Measurements from ENCODE around the gene TMEM132C.

TMEM132C gene

DNA sequence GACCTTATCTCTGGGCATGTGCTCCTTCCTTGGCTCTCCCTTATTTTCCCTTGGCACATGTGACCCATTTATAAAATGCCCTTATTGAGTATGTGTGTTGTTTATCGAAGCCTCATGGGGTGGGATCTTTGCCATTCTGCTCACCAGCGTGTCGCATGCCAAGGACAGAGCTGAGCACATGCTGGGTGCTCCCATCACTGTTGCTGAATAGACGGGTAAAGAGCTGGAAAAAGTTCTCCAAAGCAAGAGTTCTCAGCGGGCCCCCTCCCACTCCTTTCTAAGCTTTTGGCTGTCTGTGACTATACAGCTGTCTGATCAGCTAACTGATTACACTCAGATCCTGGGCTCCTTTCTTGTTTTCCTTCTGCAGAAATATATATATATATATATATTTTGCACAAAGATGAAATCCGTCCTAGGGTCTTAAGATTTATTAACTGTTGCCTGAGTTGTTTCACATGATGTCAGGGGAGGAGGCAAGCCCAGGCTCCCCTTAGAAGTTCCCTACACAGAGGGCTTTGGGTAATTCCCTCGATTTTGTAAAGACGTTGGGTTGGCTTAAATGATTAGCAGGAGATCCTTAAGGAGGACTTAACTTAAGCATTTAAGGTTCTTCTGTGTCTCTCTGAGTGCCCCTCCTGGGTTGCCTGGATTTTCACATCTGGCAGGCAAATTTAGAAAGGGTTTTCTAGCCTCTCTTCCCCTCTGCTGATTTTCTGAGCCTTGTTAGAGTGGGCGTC lies 71.6 kb downstream of the TMEM132C start:
- DNase-seq (ENCODE audit: low spot score): no peak

DNA sequence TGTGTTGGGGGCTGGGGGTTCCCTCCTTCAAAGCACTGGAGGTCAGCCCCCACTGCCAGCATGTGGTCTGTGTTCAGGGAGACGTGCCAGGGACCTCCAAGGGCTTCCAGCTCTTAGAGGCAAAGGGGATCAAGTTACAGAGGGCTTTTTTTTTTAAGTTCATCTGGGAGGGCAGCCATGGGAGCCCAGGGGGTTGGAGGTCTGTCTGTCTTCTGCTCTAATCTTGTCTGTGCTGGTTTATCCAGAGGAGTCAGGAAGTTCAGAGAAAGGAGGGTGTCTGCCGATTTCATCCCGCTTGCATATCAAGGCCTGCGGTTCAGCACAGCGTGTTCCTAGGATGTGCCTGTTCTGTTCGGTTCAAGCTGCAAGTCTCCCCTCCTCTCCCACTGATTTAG lies 72.2 kb downstream of the TMEM132C start:
- DNase-seq (ENCODE audit: low spot score): no peak

DNA sequence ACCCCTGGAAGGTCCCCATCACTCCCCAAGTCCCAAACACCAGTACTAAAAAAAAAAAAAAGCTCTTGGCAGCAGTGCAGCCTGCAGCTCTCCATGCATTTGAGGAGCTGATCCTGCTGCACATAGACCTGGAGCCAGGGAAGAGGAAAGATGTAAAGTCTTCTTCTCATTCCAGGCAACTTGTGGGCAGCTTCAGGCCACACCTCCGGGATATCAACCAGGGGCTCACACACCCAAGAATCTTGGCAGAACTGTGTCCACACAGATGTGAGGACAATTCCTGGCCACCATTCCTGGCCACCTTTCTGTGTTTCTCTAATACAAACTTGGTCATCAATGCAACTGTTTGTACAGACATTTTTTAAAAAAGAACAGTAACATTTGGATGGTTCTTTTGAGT lies 72.7 kb downstream of the TMEM132C start:
- no peak for DNase-seq (ENCODE audit: low spot score)

DNA sequence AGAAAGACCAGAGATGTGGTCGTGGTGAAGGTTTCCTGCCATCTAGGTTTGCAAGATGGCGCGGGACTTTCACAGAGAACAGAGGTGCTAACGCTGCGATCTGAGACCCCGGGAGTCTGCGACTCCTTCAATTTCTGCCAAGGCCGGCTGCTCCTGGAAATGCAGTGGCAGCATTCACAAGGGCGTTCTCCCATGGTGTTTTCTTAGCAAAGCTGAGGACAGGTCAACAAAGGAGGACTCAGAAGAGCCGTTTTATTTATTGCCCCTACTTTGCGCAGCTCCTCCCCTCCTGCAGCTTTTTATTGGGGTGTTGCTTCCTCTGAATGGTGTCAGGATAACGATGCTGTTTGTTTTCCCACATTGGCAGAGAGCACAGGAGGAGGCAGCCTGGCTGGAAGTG lies 86.3 kb downstream of the TMEM132C start:
- DNase-seq (ENCODE audit: low spot score): no peak

DNA sequence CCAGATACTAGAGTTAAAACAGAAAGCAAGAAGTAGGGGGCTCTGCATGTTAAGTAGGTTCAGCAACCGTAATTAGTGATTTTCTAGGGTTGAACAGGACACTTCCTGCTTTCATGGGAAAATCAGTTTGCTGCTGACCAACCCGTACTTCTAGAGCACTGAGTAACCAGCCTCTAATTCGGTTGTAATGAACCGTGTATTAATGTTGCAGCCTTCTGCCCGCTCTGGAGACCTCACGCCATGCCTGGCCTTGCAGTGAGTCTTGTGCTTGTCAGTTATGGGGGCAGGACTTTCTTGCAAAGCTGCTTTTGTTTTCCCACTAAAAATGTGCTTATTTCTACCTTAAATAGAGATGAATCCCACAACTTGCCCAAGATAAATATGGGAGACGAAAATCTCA lies 89.6 kb downstream of the TMEM132C start:
- no peak for DNase-seq (ENCODE audit: low spot score)

DNA sequence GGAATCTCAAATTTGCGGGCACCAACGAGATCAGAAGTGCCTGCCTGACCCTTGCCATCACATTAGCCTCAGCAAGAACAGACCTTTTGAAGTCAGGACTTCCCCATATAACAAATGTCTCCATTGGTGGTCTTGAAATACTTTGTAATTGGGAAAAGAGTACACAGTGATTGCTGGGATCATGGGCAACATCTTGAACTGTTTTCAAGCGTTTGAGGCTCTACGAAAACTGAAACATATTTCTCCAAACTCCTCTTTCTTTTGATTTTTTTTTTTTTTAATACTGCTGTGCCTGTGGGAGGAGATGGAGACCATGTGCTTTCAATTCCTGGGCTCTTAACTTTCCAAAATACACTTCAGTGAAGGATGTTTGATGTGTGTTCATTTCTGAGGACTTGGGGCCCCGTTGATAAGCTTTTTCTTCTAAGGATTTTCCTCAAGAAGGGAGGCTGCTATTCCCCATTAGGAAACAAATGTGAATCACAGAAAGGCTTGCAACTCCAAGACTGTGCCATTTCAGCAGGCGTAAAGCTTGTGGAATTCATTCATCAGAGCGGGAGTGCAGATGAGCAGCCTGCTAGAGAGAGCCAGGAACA lies 94.5 kb downstream of the TMEM132C start:
- no peak for DNase-seq (ENCODE audit: low spot score)

DNA sequence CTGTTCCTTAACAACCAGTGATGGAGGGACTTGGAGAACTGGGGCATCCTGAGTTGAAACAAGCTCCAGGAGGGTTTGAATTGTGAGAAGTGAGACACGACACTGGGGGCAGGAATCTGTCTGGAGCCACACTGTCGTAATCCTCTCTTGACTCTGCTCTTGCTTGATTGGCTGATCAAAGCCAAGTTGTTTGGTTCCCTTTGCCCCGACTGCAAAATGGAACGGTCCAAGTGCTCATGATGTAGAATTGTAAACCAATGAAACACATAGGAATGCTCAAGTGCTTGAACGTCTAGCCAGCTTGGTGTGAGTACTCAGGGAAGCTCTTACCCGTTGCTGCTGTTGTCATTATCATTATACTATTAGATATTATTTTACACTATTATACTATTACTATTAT lies 98.1 kb downstream of the TMEM132C start:
- no peak for DNase-seq (ENCODE audit: low spot score)

DNA sequence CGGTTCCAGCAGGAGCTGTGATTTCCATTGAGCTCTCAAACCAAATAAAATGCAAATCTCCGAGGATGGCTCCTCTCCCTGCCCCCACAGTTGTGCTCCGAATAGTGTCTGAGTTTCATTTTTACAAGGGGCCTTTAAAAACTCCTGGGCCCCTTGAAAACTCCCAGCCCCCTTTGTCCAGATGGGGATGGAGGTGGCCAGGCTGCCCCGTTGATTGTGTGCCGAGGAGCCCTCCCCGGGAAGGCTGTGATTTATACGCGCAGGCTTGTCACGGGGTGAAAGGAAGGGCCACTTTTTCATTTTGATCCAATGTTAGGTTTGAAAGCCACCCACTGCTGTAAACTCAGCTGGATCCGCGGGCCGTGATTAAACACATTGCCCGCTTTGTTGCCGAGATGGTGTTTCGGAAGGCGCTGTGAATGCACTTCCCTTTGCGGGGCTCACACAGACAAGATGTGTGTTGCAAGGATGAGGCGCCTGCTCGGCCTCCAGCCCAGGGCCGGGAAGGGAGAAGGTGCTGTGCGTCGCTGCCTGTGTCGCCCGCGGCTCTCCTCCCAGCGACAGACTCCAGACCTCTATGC lies 98.8 kb downstream of the TMEM132C start:
- no peak for DNase-seq (ENCODE audit: low spot score)

DNA sequence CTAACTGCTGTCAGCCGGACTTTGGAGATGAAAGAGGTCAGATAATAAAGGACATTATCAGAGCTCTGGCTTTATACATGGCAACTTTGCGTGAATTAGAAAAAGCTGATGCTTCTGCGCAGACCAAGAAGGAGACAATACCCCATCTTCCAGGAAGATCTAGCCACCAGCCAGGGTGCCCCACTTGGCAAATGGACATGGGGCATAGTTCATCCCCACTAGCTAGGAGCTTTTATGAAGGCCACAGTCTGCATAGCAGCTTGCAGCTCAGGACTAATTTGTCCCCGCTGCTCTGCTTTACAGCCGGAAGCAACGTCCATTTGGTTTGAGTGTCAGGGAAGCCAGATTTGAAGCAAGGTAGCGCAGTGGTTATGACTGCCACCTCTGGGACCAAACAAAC lies 101.0 kb downstream of the TMEM132C start:
- DNase-seq (ENCODE audit: low spot score): no peak

DNA sequence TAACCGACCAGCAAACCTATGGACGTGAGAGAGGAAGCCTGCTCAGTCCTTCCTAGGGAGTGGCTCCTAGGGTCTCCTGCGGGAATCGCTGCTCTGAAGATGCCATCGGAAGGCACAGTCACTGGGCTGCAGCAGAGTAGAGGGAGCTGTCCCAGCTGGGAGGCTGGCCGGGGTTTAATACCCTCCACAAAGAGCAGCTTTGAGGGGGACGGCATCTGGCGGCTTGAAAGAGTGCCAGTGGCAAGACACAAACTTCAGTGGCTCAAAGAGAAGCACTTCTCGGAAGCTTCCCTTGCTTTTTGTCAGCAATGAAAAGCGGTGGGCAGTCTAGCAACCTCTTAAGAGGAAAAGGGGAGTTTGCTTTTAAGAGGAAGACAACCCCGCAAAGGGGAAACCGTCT lies 114.6 kb downstream of the TMEM132C start:
- no peak for DNase-seq (ENCODE audit: low spot score)

DNA sequence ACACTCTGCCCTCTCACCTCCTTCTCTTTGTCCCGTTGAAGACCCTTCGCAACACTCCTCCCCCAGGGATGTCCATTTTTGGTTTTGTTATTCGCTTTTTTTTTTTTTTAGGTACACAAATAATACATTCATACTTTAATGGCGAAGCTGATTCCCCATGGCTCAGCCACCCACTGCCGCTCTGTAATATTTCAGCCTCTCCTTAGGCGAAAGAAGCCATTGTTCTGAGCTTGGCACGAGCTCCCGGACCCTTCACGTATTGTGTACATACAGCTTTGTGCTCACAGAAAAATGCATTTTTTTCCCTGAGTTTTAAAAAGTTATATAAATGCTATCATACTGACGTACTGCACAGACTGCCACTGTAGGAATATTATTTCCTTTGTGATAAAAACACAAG lies 115.0 kb downstream of the TMEM132C start:
- no peak for DNase-seq (ENCODE audit: low spot score)

DNA sequence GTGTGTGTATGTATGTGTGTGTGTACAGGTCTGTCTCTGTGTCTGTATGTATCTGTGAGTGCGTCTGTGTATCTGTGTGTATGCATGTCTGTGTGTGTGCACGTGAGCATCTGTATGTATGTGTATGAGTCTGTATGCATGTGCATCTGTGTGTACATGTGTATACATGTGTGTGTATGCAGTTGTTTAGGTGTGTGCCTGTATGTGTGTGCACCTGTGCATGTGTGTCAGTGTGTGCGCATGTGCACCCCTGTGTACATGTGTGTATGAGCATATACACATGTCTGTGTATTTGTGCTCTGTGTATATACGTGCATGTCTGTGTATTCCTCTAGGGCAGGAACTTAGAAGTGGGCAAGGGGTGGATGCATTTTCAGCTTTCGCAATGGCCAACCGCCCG lies 116.0 kb downstream of the TMEM132C start:
- DNase-seq (ENCODE audit: low spot score): no peak

DNA sequence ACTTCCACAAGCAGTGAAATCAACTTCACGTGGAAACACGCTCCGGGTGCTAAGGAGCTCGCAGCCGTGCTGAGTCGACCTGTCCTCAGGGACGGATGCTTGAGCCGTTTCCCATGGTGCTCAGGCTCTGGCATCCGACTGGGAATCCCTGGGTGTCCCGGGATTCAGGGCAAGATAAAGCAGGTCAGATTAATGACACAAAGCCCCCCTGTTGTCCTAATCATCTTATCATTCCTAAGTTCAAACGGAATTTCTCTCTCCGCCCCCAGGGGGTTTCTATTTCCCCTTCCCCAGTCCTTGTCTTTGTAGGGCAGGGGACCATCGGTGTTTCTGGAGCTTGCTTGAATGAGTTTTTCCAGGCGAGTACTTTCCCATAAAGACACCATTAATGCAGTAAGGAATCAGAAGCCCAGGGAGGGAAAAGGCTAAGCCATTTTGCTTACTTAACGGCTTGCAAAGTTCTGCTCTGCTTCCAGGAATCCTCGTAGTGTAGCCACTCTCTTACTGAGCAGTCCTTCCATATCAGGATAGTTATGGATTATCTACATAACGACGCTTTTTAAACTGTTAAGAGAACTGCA lies 116.5 kb downstream of the TMEM132C start:
- no peak for DNase-seq (ENCODE audit: low spot score)

DNA sequence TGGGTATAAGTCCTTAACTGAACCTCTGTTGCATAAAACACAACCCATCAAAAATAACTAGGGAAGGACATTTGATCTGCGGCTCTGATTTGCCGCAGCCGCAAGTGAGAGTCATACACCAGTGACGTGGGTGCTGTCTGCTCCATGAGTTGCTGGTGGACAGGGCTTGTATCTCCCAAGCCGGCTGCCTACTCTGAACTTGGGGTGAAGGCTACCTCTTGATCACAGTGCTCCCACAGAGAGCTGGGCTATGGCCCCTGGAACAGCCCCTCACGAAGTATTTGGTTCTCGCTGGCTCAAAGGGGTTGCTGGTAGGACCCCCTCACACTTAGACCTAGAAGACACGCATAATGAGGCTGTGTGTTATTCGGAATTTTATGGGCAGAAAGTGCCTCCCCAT lies 118.8 kb downstream of the TMEM132C start:
- no peak for DNase-seq (ENCODE audit: low spot score)

DNA sequence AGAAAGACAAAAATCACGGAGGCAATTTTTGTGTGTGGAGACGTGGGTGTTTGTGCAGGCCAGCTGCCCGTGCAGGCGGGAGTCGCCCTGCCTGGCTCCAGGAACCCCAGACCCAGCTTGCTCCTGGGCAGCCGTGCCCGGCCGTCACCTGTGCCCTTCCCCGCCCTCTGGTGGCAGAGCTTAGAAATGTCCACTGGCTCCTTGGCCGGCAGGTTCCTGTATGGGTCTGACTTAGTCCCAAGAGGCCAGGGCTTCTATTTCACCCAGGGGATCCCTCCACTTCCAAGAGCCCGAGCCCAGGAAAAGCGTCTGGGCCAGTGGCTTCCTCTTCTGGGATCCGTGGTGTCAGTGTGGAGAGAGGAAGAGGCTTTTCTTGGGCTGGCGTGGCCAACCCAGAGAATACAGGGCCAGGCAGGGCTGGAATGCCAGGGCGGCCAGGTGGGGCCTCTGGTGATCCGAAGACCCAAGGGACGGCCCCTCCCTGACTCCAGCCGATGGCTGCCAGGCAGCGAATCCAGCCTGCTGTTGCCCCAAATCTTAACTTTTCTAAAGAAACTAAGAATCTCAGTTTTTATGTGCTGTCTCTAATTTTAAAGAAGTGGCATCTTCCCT lies 120.9 kb downstream of the TMEM132C start:
- DNase-seq (ENCODE audit: low spot score): peak; percentile 10

DNA sequence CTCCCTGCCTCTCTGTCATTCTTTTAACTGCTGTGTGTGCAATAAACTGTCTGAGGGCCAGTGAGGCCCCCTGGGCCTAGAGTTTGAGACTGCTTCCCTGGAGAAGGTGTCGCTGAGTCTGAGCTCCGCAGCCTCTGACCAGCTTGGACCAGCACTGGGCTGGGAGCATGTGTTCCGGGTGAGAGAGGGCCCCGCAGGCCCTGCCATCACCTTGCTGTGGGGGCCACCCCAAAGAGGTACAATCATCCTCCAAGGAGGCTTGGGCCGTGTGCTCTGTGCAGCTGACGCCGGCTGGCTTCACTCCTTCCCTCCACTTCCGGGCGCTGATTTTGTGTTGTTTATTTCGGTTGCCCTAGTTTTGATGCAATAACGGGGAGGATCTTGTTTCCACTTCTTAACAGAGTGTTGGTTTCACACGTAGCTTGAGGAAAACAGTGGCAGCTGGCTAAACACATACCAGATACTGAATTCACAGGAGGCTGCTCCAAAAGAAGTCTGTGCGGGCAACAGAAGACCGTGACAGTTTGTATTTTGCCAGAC lies 121.6 kb downstream of the TMEM132C start:
- peak; percentile 18 for DNase-seq (ENCODE audit: low spot score)

DNA sequence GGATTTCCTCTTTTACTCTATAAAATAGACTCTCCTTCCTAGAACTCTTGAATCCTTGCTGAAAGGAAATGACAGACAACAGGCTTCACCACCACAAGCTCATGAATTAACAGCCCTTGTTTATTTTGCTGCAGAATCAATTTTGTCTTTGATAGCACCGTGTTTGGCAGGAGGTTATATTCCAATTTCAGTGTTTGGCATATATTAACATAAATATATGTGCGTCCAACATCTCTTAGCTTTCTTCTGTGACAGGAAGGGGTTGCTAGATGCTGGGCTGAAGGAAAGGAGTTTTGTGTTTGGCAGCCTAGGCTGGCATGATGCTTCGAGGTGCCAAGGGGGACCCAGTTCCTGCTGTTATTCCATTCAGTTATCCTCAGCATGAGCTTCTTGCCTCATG lies 126.4 kb downstream of the TMEM132C start:
- no peak for DNase-seq (ENCODE audit: low spot score)

DNA sequence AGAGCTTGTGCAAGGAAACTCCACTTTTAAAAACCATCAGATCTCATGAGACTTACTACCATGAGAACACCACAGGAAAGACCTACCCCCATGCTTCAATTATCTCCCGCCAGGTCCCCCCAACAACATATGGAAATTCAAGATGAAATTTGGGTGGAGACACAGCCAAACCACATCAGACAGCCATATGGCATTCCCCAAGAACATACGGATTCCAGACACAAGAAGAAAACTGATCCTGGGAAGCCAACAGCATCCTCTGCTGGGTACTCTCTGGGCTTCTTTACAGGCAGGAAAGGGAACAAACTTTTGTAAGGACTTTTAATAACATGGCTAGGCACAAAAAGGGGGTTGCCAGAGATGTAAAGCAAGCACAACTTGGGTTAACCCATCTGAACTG lies 127.2 kb downstream of the TMEM132C start:
- DNase-seq (ENCODE audit: low spot score): no peak

DNA sequence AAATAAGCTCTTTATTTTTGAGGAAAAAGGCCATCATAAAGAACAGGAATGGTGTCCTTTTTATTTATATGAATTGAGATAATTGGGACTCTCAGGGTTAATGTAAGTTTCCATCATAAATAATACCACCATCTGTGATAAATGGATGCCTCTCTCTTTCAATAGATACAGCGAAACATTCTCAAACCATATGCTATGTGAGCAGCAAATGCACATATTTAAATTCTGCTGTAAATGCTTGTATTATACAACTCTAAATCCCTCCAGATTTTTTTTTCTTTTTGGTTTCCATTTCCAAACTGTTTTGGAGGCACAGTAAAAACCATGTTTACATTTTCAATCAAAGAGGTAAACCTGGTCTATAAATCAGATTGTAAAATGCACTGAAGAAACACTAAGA lies 132.3 kb downstream of the TMEM132C start:
- DNase-seq (ENCODE audit: low spot score): no peak

DNA sequence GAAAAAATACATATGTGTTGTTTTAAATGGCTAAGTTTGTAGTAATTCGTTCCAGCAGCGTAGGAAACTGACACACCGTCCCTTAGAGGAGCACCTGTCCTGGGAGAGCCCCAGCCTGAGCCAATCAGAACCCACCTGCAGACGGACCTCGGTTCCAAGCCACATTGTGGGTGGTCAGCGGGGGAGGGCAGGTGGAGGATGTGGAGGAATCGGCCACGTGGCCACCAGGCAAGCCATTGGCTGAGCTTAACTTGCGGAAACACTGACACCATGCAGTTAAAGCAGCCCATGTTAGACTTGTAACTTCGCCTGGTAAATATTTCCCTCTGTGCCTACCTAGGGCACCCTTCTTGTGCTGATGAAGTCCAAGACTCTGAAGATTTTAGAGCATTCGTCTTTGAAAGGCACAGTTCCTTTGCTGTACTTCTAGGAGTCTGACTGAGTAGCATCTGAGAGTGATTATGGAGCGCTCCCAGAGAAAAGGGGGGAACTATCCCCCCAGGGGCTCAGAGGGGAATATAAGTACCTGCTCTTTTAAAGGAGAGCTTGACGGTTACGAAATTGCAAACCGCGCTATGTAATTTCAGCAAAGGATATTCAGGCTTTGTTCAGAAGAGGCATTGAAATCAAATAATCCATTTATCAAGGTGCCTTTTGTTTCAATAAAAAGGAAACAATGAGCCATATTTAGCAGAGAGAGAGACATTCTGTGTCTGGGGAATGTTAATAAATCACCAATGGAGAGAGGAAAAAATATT lies 135.7 kb downstream of the TMEM132C start:
- no peak for DNase-seq (ENCODE audit: low spot score)

DNA sequence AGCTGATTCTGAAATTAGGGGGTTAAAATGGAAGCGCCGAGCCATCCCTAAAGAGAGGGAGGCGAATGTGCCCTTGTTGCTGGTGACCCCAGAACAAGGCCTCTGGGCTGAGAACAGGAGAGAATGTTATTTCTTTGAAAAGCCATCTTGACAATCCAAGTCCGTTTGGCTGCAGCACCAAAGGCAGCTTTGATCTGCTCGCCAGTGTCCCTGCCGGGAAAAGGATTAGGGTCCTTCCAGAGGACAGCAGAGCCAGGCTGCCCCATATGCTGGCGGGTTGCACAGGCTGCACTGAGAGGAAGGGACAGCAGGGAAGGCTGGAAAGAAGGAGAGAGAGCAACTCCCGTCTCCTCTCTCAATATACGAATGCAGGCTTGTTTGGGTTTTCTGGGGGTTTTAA lies 141.7 kb downstream of the TMEM132C start:
- DNase-seq (ENCODE audit: low spot score): no peak

DNA sequence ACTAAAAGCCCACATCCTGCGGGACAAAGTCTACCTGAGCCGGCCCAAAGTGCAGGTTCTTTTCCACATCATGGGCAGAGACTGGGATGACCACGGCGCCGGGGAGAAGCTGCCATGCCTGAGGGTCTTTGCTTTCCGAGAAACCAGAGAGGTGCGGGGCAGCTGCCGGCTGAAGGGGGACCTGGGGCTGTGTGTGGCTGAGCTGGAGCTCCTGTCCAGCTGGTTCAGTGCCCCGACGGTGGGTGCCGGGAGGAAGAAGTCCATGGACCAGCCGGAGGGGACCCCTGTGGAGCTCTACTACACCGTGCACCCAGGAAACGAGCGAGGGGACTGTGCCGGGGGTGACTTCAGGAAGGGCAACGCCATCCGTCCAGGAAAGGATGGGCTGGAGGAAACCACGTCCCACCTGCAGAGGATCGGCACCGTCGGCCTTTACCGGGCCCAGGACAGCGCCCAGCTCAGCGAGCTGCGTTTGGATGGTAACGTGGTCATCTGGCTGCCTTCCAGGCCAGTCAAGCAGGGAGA lies 148.1 kb downstream of the TMEM132C start:
- no peak for DNase-seq (ENCODE audit: low spot score)
